Hepatic stellate cell (primary cell): Measurements from ENCODE around the gene PSMC1.

Experiments used
- DNase-seq: peaks from one replicate; pipeline ENCODE4 v3.0.0; 2011; ENCODE audit warnings: low spot score

The PSMC1 gene

GRCh38 chr14:90302529-90303303 is 46.4 kb downstream of the PSMC1 start:
- no peak for DNase-seq

GRCh38 chr14:90303473-90303872 is 47.1 kb downstream of the PSMC1 start:
- DNase-seq: no peak

DNA sequence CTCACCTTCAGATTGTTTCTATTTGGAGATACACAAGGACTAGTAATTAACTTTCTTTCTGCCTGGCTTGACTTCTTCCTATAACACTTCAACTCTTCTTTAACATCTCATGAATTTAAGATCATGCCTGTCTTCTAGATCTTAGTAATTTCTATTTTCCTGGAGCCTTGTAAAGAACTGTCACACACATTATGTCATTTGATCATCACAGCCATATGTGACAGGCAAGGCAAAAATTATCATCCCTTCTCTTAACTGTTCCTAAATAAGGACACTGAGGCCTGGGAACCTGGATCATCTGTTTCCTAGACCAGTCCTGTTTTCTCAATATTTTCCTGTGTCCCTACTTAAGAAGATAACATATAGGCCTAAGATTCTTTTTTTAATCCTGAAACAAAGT is 48.1 kb downstream of the PSMC1 start:
- DNase-seq: no peak

- no peak for DNase-seq
Measured at GRCh38 chr14:90305176-90305601, 48.8 kb downstream of the PSMC1 start.

- DNase-seq: no peak
Measured at GRCh38 chr14:90308561-90308960, 52.2 kb downstream of the PSMC1 start.

DNA sequence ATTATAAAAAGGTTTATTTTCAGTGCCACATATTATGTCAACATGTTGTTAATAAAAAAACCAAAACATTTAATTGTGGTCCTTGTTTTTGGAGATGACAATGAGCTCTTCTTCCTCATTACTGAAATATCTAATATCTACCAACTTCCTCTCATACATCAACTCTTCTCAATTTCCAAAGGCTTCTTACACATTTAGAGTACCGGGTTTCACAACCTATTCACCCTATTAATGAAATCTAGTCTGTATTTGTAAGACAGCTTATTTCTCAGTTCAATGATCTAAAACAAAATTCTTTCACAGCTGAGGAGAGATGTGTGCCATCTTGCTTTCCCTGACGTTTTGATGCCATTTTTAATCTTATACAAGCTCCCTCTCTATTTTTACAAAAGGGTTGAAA is 60.9 kb downstream of the PSMC1 start:
- no peak for DNase-seq

GRCh38 chr14:90318016-90318415 is 61.7 kb downstream of the PSMC1 start:
- no peak for DNase-seq

GRCh38 chr14:90319173-90319572 is 62.8 kb downstream of the PSMC1 start:
- DNase-seq: no peak

GRCh38 chr14:90319634-90320541 is 63.5 kb downstream of the PSMC1 start:
- DNase-seq: no peak

DNA sequence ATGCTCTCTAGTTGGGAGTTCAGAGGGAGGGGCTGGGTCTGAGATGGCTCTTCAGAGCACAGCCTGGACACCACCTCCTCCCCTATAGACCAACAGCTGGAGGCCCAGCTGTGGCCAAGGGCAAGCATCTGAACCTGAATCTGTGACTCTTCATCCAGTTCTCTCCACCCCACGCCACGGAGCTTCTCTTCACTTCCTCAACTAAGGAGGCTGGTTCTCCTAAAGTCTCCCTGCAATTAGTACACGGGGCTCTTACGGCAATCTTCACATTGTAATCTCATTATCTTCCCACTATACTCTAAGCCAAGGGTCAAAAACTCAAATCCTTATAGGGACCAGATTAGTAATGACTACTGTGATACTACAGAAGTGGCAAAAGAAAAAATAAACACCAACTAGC is 65.5 kb downstream of the PSMC1 start:
- no peak for DNase-seq
